Body of pancreas (tissue), 4 donors: ENCODE data around the gene ITGBL1.

Experiments
- POLR2A ChIP-seq, 3 donors: fragments of 450-650 bp; IDR thresholded peaks; one replicate each; pipeline ENCODE4 v1.6.1; 2016; ENCODE audit warnings: antibody characterized with exemption in 3 of 3, mild to moderate bottlenecking in 2 of 3
- TF ChIP-seq, protein P1 (sequence below), 7 experiments: fragments of 450-650 bp in 4 of 7; fragments of 200-600 bp in 3 of 7; sonication (generic) in 3 of 7; IDR thresholded peaks; one replicate each; pipeline ENCODE4 v1.5.1; 2016 to 2019; ENCODE audit warnings: antibody characterized with exemption in 7 of 7

DNA sequence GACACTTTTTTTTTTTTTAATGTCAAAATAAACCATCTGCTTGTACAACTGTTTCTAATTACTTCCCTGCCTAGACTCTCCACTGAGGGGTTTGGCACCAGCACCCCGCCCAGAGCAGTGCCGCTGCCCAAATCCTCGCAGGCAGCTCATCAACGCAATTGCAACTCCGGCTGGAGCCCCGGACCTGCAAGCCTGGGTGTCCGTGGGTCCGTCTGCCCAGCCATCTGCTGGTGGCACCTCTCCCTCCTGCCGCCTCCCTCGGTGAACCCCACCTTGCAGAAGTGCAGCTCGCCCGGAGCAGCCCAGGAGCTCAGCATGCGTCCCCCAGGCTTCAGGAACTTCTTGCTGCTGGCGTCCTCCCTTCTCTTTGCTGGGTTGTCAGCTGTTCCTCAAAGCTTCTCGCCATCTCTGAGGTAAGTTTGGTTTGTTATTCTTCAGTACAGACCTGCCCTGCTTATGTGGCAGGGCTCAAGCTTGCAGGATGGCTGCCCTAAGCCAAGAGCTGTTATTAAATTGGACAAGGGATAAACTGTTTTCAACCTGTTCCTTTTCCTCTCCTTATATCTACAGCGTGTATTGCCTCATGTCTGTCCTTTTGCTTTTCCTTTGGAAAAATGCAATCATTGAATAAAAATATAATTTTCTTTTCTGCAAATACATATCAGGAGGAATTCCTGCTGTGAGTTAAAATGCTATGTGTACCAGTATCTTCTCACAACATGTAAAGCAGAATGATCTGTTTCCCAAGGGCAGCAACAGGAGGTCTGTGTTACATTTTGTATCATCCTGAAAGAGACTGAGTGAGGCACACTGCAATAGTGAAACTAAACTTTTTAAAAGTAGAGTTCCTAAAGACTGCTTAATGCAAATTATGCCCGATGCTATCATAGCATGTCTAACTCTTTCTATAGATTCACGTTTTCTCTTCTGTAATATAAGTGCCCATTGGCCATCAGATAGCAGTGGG is at the start of gene ITGBL1:
- TF ChIP-seq, protein P1, sequence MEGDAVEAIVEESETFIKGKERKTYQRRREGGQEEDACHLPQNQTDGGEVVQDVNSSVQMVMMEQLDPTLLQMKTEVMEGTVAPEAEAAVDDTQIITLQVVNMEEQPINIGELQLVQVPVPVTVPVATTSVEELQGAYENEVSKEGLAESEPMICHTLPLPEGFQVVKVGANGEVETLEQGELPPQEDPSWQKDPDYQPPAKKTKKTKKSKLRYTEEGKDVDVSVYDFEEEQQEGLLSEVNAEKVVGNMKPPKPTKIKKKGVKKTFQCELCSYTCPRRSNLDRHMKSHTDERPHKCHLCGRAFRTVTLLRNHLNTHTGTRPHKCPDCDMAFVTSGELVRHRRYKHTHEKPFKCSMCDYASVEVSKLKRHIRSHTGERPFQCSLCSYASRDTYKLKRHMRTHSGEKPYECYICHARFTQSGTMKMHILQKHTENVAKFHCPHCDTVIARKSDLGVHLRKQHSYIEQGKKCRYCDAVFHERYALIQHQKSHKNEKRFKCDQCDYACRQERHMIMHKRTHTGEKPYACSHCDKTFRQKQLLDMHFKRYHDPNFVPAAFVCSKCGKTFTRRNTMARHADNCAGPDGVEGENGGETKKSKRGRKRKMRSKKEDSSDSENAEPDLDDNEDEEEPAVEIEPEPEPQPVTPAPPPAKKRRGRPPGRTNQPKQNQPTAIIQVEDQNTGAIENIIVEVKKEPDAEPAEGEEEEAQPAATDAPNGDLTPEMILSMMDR (IDR thresholded peaks at IDR 0.05) = no peak
- TF ChIP-seq POLR2A (IDR thresholded peaks at IDR 0.05) = no peak
